ENCODE measurements around the gene SLC28A1. TPM values are rescaled to one million over a fixed set of nuclear protein-coding genes. Genes with fewer than 3 reads are reported as not detected.
"Not testable (repeated sequence)": the region's sequence is repeated elsewhere in the genome, so short reads cannot be mapped to it uniquely, and the experiment has no call there.

SLC28A1 gene
- total RNA-seq, 1 donor from 2014 or later: 0.19 TPM

DNA sequence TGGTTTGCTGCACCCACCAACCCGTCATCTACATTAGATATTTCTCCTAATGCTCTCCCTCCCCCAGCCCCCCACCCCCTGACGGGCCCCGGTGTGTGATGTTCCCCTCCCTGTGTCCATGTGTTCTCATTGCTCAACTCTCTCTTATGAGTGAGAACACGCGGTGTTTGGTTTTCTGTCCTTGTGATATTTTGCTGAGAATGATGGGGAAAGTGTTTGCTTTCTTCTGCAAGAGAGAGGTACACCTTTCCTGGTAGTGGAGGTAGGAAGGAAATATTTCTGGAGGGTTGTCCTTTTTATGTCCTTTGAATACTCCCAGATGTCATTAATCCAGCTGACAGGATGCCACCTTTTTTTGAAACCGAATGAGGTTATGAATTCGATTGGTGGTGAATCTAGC lies 10.5 kb upstream of the SLC28A1 start:
- TF ChIP-seq, protein P1, sequence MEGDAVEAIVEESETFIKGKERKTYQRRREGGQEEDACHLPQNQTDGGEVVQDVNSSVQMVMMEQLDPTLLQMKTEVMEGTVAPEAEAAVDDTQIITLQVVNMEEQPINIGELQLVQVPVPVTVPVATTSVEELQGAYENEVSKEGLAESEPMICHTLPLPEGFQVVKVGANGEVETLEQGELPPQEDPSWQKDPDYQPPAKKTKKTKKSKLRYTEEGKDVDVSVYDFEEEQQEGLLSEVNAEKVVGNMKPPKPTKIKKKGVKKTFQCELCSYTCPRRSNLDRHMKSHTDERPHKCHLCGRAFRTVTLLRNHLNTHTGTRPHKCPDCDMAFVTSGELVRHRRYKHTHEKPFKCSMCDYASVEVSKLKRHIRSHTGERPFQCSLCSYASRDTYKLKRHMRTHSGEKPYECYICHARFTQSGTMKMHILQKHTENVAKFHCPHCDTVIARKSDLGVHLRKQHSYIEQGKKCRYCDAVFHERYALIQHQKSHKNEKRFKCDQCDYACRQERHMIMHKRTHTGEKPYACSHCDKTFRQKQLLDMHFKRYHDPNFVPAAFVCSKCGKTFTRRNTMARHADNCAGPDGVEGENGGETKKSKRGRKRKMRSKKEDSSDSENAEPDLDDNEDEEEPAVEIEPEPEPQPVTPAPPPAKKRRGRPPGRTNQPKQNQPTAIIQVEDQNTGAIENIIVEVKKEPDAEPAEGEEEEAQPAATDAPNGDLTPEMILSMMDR (conservative IDR thresholded peaks at IDR 0.05): no peak
- DNase-seq (ENCODE audit: extremely low spot score, unreplicated experiment): no peak
- H3K4me3 Mint-ChIP-seq: no peak overlapping the region
- H3K27ac Mint-ChIP-seq: no peak overlapping the region
- H3K9me3 Mint-ChIP-seq: no peaks in the 10 kb centered on the region
- peaks cover 3% of the 10 kb centered on the region for H3K36me3 Mint-ChIP-seq
- H3K27me3 Mint-ChIP-seq: no peaks in the 10 kb centered on the region
- H3K4me1 Mint-ChIP-seq (ENCODE audit: unreplicated experiment): peaks cover 13% of the 10 kb centered on the region

DNA sequence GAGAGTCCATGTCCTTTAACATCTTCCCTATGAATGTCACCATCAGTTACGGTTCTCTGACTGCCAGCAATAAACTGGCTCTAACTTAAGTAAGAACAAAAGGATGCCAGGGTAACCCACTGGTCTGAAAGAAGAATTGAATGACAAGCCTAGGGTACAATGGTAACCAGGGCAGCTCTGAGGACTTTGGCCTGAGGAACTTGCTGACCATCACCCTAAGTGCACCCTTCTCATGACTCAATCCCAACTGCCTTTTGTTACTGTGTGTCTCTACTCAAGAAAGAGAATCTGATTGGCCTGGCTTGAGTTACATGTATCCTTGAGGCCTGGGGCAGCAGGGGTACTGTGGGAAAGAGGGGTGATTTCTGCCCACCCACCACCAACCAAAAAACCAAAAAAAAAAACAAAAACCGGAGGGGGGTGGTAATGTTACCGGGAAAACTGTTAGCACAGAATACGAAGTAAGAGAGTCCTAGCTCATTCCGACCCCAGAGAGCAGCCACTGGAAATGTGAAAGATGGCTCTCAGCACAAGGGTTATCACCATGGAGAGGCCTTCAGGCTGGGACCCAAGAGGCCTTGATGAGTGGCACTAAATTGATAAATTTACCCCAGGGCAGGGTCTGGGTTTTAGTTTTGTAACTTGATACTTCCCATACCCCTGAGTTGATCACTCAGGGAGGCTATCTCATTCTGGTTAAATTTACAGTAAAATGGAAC lies 9.3 kb upstream of the SLC28A1 start:
- Mint-ChIP-seq H3K27me3 (no peaks in the 10 kb centered on the region), H3K27ac (peak overlapping the region; percentile 24), H3K9me3 (no peaks in the 10 kb centered on the region), H3K36me3 (peaks cover 1% of the 10 kb centered on the region), H3K4me1 (ENCODE audit: unreplicated experiment) (peaks cover 13% of the 10 kb centered on the region), H3K4me3 (no peak overlapping the region)
- DNase-seq (ENCODE audit: extremely low spot score, unreplicated experiment): no peak
- TF ChIP-seq, protein P1 (conservative IDR thresholded peaks at IDR 0.05): no peak

GRCh38 chr15:84876269-84876668 lies 8.2 kb upstream of the SLC28A1 start:
- H3K4me1 Mint-ChIP-seq (ENCODE audit: unreplicated experiment): peaks cover 13% of the 10 kb centered on the region
- H3K27ac Mint-ChIP-seq: no peak overlapping the region
- DNase-seq (ENCODE audit: extremely low spot score, unreplicated experiment): no peak
- H3K36me3 Mint-ChIP-seq: no peaks in the 10 kb centered on the region
- TF ChIP-seq, protein P1 (conservative IDR thresholded peaks at IDR 0.05): no peak
- H3K4me3 Mint-ChIP-seq: no peak overlapping the region
- H3K9me3 Mint-ChIP-seq: no peaks in the 10 kb centered on the region
- no peaks in the 10 kb centered on the region for H3K27me3 Mint-ChIP-seq

DNA sequence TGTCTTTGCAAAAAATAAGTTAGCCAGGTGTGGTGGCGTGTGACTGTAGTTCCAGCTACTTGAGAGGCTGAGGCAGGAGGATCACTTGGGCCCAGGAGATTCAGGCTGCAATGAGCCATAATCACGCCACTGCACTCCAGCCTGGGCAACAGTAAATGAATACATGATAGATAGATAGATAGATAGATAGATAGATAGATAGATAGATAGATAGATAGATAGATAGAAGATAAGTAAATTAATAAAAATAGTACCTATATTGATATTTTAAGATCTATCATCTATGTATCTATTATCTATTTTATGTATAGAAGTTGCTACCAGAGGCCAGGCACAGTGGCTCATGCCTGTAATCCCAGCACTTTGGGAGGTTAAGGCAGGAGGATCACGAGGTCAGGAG lies 6.8 kb upstream of the SLC28A1 start:
- not testable (repeated sequence) for H3K4me3 Mint-ChIP-seq; H3K27ac Mint-ChIP-seq; H3K27me3 Mint-ChIP-seq; DNase-seq (ENCODE audit: extremely low spot score, unreplicated experiment); H3K36me3 Mint-ChIP-seq; H3K9me3 Mint-ChIP-seq
- peaks cover 13% of the 10 kb centered on the region for H3K4me1 Mint-ChIP-seq (ENCODE audit: unreplicated experiment)

DNA sequence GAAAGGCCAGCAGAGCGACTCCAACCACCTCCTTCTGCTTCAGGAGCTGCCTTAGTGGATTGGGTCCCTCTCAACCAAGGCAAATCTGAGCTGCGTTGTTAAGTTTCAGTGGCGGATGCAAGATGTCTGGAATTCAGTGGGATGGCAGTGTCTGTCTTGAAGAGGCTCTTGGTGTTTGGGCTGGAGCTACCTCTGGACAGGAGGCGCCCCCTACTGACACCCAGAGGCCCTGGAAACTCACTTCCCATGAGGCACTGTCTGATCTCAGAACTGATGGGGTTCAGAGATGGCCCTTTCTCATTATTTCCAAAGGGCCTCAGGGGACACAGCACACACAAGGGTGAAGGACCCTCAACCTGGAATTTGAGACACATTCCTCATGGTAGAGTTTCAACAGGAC lies 6.0 kb upstream of the SLC28A1 start:
- TF ChIP-seq, protein P1 (conservative IDR thresholded peaks at IDR 0.05): peak; percentile 71
- H3K27me3 Mint-ChIP-seq: no peaks in the 10 kb centered on the region
- no peak overlapping the region for H3K4me3 Mint-ChIP-seq
- H3K4me1 Mint-ChIP-seq (ENCODE audit: unreplicated experiment): peaks cover 13% of the 10 kb centered on the region
- no peak for DNase-seq (ENCODE audit: extremely low spot score, unreplicated experiment)
- H3K36me3 Mint-ChIP-seq: no peaks in the 10 kb centered on the region
- H3K27ac Mint-ChIP-seq: peak overlapping the region; percentile 51
- no peaks in the 10 kb centered on the region for H3K9me3 Mint-ChIP-seq

DNA sequence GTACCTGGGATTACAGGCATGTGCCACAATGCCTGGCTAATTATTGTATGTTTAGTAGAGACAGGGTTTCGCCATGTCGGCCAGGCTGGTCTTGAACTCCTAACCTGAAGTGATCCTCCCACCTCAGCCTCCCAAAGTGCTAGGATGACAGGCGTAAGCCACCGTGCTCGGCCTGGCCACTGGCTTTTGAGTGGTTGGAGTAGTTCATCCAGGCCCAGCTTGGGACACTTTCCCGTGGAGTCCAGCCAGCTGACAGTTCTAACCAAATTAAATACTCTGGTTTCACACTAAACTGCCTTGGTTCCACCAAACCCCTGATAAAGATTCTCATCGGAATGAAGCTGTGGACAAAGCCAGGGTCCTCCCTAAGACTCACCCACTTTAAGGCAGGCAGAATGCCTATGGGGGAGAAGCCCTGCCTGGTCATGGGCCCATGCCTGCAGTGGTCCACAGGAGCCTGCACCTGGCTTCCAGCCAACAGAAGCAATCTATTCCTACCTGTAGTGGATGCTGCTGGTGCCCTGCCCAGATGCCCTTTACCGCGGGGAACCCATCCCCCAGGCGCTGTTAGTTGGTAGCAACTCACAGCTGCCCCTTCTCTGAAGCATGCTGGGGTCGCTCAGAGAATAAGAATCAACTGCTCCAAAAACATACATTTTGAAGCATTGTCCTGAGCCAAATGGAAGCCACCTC lies 5.2 kb upstream of the SLC28A1 start:
- no peak overlapping the region for H3K4me3 Mint-ChIP-seq
- peaks cover 8% of the 10 kb centered on the region for H3K4me1 Mint-ChIP-seq (ENCODE audit: unreplicated experiment)
- H3K9me3 Mint-ChIP-seq: no peaks in the 10 kb centered on the region
- H3K27me3 Mint-ChIP-seq: no peaks in the 10 kb centered on the region
- DNase-seq (ENCODE audit: extremely low spot score, unreplicated experiment): no peak
- TF ChIP-seq, protein P1 (conservative IDR thresholded peaks at IDR 0.05): no peak
- H3K36me3 Mint-ChIP-seq: no peaks in the 10 kb centered on the region
- H3K27ac Mint-ChIP-seq: no peak overlapping the region
